OCI-LY7 (cell line): ENCODE results near the gene CASZ1.

Source experiments
- EZH2phosphoT487 ChIP-seq: fragments of 200-600 bp; sonication (generic); IDR thresholded peaks from 2 replicates; pipeline ENCODE4 v1.6.1; 2018; ENCODE audit warnings: low read depth, borderline replicate concordance, mild to moderate bottlenecking, mixed run types, antibody characterized with exemption, low read length, moderate library complexity, mixed read lengths
- TF ChIP-seq, protein P1 (sequence below): fragments of 200-600 bp; sonication (generic); conservative IDR thresholded peaks from 2 replicates; pipeline ENCODE4 v1.5.1; 2014; ENCODE audit warnings: mild to moderate bottlenecking, antibody characterized with exemption, low read length, moderate library complexity, mixed read lengths

DNA sequence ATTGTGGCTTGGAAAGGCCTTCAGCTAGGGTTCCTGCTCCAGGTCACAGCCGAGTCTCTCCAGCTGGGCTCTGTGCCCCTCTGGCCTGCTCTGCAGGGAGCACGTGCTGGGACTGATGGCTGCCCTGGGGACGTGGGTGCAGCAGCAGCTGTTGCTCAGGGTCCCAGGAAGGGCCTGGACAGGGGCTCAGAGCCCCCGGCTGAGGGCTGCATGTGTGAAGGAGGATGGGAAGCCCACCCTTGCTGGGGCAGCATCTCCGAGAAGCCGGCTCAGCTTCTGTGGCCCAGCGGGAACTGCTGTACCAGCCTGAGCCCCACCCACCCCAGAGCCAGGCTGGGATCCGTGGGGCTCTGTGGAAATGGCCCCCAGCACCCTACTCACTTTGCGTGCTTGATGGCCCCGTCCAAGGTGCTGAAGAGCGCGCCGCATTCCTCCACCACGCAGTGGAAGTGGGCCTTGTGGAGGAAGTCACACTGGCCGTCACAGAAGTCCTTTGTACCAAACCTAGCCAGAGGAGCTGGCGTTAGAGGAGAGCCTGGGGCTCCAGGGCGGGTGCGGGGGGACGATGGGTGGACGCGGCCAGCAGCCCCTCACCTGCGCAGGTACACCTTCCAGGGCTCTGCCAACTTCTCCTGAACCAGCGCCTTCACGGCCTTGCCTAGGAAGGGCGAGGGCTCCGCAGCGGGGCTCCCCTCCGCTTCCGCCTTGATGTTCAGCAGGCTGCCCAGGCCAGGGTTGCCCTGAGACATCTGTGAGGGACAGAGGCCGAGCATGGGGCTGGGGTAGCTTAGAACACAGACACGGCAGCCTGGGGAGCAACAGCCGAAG, 147.5 kb downstream of the CASZ1 start:
- TF ChIP-seq, protein P1, sequence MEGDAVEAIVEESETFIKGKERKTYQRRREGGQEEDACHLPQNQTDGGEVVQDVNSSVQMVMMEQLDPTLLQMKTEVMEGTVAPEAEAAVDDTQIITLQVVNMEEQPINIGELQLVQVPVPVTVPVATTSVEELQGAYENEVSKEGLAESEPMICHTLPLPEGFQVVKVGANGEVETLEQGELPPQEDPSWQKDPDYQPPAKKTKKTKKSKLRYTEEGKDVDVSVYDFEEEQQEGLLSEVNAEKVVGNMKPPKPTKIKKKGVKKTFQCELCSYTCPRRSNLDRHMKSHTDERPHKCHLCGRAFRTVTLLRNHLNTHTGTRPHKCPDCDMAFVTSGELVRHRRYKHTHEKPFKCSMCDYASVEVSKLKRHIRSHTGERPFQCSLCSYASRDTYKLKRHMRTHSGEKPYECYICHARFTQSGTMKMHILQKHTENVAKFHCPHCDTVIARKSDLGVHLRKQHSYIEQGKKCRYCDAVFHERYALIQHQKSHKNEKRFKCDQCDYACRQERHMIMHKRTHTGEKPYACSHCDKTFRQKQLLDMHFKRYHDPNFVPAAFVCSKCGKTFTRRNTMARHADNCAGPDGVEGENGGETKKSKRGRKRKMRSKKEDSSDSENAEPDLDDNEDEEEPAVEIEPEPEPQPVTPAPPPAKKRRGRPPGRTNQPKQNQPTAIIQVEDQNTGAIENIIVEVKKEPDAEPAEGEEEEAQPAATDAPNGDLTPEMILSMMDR, result no peak
- no peak for TF ChIP-seq EZH2phosphoT487
